ENCODE results near the gene CKMT2.
A peak's percentile ranks its signal among the peaks of the same experiment; 100 is the strongest.

Gene CKMT2

DNA sequence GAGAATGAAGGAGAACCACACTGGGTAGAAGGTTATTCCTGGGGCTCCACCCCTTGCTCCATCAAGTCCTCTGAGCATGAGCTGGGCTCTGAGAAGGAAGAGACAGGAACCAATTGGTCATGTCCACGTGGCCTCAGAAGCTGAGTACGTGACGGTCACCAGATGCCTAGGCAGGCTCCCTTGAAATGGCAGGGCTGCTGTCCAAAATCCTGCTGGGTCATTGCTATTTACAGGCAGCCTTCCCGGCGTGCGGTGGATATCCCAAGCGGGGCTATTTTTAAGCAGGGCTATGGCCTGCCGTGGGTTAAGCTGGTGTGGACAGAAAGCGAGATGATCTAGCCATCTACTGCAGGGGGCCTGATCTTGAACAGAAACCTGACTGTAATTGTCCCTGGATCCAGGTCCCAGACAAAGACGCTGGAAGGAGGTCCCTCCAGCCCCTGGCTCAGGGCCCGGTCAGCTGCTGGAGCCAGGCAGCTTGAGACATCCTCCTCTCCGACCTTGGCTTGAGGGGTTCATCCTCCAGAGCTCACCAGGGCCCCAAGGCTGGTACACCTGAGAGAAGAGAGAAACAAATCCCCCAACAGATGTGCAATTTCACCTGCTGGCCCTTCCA, 550 bp upstream of the CKMT2 start:
- TF ChIP-seq, protein P1, sequence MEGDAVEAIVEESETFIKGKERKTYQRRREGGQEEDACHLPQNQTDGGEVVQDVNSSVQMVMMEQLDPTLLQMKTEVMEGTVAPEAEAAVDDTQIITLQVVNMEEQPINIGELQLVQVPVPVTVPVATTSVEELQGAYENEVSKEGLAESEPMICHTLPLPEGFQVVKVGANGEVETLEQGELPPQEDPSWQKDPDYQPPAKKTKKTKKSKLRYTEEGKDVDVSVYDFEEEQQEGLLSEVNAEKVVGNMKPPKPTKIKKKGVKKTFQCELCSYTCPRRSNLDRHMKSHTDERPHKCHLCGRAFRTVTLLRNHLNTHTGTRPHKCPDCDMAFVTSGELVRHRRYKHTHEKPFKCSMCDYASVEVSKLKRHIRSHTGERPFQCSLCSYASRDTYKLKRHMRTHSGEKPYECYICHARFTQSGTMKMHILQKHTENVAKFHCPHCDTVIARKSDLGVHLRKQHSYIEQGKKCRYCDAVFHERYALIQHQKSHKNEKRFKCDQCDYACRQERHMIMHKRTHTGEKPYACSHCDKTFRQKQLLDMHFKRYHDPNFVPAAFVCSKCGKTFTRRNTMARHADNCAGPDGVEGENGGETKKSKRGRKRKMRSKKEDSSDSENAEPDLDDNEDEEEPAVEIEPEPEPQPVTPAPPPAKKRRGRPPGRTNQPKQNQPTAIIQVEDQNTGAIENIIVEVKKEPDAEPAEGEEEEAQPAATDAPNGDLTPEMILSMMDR (conservative IDR thresholded peaks at IDR 0.05) = no peak
- H3K27ac ChIP-seq = 0 out of 2 replicates have a peak overlapping the region, but pooled peaks have one; percentile 5

DNA sequence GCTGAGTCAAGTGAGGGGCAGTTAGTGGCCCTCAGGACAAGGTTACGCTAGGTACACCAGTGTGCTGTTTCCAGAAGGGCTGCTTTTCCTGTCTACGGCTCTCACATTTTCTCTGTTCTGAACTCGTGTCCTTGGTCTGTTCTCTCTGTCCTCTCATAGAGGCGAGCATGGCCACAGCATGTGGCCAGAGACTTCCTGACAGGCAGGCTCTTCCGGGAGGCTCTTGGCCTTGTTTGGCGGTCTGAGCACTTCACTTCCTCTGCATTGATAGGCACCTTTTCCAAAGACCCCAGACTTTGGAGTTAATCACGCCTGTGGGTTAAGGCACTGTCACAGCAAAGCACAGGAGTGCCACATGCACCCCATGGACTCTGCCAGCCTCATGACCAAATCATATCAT, 1.2 kb downstream of the CKMT2 start:
- H3K27ac ChIP-seq = no peak overlapping the region
- TF ChIP-seq, protein P1 (conservative IDR thresholded peaks at IDR 0.05) = no peak

DNA sequence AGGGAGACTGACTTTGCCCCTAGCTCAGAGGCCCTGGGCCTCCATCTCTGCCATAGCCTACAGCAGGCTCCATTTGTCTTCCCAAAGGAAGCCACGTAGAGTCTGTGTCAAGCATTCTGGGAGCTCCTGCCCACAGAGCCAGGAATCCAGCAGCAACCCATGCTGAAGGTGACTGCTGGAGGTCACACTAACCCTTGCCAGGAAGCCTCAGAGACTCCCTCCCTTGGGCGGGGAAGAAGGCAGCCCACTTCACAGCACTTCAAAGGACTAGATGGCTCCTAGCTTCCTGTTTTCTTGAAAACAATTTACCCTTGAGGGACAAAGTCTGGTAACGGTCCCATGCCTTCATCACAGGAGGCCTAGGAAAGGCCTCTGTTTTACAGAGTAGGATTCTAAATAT, 1.7 kb downstream of the CKMT2 start:
- no peak overlapping the region for H3K27ac ChIP-seq

DNA sequence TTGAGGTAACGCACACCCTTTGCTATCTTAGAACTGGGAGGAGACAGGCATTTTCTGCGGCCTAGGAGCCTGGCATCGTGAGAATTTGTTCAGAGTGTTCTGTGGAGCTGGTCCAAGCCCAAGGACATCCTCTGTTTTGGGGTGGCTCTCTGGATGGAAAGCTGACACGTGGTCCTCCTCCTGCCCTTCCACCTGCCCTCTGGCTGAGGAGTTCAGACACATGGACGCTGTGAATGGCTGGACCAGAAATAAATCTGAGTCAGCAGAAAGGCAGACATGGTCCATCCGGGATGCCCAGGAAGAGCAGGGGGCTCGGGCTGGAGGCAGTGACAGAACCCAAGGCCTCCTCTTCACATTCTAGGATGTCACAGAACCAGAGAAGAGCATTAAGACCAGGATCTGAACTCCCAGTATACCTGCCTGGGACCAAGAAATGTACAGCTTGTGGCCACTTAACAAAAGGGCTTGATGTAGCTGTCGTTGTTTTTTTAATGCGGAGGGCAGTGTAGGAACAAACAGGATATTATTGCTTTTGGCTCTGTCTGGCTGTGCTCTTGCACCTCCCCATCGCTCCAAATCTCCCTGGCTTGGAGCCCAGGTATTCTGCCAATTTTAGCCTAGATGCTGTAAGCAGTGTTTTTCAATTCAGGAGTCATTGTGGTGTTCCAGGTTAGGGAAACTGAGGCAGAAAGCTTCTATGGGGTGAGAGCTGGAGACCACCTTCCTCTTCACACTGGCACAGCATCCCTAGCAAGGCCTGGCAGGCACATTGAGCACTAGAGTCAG, 2.4 kb downstream of the CKMT2 start:
- H3K27ac ChIP-seq = no peak overlapping the region
- TF ChIP-seq, protein P1 (conservative IDR thresholded peaks at IDR 0.05) = no peak

More for the DNA sequence above, 1.7 kb downstream of the CKMT2 start:
- TF ChIP-seq, protein P1 (conservative IDR thresholded peaks at IDR 0.05) = no peak

DNA sequence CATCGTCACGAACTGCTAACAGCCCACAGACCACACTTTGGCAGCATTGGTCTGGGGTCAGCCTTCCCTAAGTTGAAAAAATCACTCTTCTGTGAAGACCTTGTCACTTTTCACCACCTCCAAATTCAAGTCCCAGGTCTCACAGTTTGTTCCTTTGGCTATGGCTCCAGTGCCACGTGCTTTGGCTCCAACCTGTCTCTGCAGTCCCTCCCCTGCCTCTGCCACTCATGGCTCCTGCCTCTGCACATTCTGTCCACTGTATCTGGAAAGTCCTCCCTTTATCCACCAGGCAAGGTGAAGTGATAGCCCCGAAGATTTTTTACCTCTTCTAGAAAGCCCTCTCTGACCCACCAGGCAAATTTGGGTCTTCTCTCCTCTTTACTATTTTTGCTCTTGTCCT, 5.3 kb downstream of the CKMT2 start:
- no peak overlapping the region for H3K27ac ChIP-seq
- TF ChIP-seq, protein P1 (conservative IDR thresholded peaks at IDR 0.05) = no peak

DNA sequence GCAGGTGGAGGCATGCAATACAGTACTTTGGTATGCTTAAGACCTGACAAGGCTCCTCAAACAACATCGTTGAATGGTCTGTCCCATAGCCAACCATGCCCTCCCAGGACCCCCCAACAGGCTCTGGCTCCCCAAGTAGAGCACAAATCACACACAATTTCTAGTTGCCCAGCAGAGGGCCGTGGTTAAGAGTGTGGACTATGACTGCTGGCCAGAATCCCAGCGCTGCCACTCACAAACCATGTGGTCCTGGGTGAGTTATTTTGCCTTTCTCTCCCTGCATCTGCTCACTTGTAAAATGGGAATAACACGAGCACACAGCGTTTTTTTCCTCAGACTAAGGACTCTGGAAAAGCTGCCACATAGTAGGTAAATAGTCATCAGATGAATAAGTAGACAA, 6.5 kb downstream of the CKMT2 start:
- TF ChIP-seq, protein P1 (conservative IDR thresholded peaks at IDR 0.05) = no peak
- H3K27ac ChIP-seq = no peak overlapping the region

DNA sequence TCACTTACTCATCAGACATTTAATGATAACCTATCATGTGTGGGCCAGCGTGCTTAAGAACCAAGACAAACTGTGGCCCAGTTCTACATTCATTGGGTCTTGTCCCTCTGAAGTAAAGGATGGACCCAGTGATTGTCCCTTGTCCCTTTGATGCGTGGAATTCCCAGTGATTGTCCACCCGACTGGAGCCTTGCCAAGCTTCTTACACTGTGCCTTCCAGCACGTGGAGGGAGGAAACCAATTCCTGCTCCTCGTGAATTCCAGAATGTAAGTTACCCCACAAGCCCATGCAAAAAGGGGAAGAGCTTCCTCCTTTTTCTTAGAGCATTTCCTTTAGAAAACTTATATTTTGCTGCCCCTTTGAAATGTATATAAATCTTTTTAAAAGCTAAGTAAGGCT, 7.9 kb downstream of the CKMT2 start:
- no peak overlapping the region for H3K27ac ChIP-seq
- TF ChIP-seq, protein P1 (conservative IDR thresholded peaks at IDR 0.05) = no peak
